Suppressor macrophage treated with lipopolysaccharide for 4 hours (primary cell): ENCODE measurements around the gene MUC4.
A peak's percentile ranks its signal among the peaks of the same experiment; 100 is the strongest.
"Not testable (repeated sequence)": the region's sequence is repeated elsewhere in the genome, so short reads cannot be mapped to it uniquely, and the experiment has no call there.

Experiments
- DNase-seq: peaks from one replicate; pipeline ENCODE4 v3.0.0-alpha.2; 2020

The MUC4 gene

GRCh38 chr3:195711813-195712534 lies 99.8 kb downstream of the MUC4 start:
- DNase-seq, result no peak

DNA sequence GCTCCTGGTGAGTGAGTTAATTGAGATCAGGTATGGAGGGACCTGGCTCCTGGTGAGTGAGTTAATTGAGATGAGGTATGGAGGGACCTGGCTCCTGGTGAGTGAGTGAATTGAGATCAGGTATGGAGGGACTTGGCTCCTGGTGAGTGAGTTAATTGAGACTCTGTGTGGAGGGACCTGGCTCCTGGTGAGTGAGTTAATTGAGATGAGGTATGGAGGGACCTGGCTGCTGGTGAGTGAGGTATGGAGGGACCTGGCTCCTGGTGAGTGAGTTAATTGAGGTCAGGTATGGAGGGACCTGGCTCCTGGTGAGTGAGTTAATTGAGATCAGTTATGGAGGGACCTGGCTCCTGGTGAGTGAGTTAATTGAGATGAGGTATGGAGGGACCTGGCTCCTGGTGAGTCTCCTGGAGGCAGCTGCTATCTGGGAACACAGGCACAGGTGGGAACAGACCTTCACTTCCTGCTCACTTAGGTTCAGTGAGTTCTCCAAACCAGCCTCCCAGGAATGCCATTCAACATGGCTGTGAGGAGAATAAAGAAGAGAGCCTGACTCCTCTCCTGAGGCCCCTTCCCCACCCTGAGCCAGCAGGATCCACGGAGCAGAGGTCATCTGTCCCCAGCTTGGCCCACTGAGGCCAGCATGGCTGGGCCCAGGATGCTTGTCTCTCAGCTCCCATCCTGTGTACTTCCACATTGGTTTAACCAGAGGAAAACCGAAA lies 100.5 kb downstream of the MUC4 start:
- not testable (repeated sequence) for DNase-seq

GRCh38 chr3:195710126-195710905 lies 101.4 kb downstream of the MUC4 start:
- DNase-seq, result not testable (repeated sequence)

GRCh38 chr3:195709676-195710085 lies 102.0 kb downstream of the MUC4 start:
- no peak for DNase-seq

DNA sequence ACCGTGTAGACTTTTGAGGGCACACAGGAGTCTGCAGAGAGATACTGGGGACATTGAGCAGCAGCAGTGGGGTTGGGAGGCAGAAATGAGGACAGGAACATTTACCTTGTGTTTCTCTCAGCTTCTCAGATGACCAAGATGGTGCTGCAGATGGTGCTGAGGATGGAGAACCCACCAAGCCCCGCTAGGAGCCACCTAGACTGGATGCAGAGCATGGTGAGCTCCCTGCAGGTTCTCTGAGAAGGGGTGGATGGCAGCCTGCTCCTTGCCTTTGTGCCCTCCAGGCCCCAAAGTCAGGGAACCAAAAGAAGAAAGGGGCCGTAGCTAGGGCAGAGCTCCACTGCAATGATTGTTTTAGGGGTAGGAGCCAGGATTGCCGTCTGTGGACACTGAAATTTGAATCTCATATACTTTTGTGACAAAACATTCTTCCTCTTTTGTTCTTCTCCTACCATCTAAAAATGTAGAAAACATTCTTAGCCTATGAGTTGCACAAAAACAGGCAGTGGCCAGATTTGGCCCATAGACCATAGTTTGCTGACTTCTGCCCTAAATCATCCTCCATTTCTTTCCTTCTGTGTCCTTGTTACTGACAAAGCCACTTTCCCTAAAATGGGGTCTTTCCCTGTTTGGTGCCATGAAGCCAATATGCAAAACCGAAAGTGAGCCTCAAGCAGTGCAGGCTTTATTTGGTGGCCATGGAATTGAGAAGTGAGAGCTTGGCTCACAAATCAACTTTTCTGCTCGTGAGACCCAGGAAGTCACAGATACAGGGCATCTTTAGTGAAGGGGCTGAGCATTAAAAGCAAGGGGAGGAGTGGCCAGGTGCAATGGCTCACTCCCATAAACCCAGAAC lies 102.9 kb downstream of the MUC4 start:
- peak; percentile 43 for DNase-seq

DNA sequence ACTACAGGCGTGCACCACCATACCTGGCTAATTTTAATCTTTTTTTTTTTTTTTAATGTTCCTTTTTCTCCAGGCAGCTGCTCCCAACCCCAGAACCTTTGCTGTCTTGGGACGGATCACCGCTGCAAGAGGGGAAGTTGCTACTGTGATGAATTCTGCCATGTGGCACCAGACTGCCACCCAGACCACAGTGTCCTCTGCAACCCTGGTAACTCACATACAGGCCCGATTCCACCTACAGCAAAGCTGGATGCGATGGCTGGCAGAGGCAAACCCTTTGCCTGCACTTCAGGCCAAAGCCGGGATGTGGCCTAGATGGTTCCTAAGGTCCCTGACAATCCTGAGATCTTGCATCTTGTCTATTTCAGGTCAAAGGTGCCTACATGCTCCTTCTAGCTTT lies 103.7 kb downstream of the MUC4 start:
- peak; percentile 27 for DNase-seq

DNA sequence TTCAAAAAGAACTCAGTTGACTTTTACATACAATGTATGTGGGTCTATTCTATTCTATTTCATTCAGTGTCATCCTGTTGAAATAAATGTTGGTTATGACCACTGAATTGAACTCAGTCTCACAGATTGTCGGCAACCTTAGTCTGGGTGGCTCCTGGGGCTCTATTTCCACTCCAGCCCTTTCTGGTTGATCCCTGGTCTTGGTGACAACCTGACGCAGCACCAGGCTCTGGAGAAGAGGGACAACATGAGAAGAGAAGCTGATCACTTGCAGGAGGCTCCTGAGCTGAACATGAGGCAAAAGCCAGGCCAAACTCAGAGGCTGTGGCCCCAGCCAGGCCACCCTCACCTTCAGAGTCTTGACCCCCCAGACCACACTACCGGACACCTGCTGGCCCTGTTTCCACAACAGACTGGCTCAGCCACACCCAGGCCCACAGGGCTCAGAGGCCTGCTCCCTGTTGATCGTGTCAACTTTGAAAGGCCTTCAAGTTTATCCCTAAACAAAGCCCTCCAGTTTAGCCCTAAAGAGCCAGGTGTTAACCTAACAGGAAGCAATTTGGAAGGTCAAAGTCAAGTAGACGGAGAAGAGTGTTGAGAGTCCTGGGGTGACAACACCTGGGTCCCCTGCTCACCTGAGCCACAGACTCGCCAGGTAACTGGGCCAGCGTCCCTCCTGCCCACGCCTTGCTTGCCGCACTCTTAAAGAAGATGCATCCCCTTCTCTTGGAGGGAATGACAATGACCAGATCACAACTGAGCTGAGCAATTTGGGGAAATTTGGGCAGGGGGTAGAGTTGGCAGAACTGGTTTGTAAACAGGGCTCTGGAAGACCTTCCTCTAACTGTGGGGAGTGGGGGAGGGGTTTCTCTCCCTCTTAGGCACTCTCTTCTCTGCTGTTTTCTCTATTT lies 106.4 kb downstream of the MUC4 start:
- no peak for DNase-seq

DNA sequence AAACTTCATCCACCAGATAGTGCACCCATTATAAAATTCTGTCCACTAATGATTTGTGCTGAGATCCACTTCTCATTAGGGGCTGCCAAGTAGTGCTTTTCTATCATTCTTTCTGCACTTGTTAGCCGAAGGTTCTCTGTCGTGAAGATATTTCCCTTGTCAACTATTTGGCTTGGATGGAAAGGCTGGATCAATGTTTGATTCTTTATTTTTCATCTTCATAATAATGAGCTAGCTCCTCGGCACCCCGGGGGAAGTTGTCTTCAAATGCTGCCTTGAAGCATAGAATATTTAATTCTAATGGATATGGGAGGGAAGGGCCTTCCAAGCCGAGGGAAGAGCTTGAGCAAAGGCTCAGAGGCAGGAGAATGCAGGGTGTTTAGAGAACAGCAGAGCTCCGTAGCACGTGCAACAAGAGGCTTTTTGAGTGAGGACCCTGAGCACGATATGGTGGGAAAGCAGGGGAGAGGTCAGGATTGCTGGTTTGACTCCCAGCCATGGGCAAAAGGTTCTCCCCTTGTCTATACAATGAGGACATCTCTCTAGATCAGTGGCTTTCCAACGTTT lies 107.2 kb downstream of the MUC4 start:
- DNase-seq, result no peak

DNA sequence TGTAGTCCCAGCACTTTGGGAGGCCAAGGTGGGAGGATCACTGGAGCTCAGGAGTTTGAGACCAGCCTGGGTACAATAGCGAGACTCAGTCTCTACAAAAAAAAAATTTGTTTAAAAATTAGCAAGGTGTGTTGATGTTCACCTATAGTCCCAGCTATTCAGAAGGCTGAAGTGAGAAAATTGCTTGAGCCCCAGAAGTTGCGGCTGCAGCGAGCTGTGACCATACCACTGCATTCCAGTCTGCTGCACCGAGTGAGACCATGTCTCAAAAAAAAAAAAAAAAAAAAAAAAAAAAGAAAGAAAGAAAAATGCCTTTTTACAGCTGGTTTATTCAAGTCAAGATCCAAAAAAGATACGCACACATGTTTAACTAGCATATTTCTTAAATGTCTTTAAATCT lies 108.0 kb downstream of the MUC4 start:
- DNase-seq, result no peak

- DNase-seq, result no peak
Measured at GRCh38 chr3:195701042-195701915, 110.5 kb downstream of the MUC4 start.

GRCh38 chr3:195700319-195700718 lies 111.4 kb downstream of the MUC4 start:
- DNase-seq, result no peak

DNA sequence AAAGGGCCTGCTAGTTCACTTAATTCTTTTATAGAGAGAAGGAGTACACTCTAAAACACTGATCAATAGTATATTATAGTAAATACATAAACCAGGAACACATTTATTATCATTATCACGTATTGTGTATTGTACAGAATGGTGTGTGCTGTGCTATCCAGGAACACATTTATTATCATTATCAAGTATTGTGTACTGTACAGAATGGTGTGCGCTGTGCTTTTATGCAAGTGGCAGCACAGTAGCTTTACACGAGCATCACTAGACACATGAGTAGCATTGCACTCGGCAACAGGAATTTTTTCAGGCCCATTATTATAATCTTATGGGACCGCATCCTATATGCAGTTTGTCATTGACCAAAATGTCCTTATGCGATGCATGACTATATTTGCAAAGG lies 111.9 kb downstream of the MUC4 start:
- no peak for DNase-seq

DNA sequence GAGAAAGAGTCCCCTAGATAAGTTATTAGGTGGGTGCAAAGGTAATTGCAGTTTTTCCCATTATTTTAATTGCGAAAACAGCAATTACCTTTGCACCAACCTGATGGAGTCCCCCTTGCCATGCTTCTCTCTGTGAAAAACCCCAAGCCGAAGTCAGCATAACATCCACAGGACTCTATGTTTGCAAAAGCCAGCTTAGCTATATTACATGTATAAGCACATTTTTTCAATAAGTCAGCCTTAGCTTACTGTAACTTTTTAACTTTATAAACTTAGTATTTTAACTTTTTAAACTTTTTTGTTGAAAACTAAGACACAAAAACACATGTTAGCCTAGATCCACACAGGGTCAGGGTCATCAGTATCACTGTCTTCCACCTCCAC lies 112.3 kb downstream of the MUC4 start:
- no peak for DNase-seq

GRCh38 chr3:195698647-195699387 lies 112.9 kb downstream of the MUC4 start:
- no peak for DNase-seq

DNA sequence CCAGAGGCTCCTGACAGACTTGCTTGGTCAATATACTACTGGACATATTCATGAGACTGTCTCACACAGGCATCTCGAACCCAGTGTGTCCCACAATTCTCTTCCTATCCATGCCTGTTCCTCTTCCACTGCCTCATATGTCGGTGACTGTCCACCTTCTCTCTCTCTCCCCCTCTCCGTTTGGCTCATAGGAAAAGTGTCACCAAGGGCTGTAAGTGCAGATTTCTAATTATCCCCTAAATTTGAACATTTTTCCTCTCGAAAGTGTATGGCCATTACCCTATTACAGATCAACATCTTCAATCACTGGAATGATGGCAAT lies 113.4 kb downstream of the MUC4 start:
- DNase-seq, result no peak

DNA sequence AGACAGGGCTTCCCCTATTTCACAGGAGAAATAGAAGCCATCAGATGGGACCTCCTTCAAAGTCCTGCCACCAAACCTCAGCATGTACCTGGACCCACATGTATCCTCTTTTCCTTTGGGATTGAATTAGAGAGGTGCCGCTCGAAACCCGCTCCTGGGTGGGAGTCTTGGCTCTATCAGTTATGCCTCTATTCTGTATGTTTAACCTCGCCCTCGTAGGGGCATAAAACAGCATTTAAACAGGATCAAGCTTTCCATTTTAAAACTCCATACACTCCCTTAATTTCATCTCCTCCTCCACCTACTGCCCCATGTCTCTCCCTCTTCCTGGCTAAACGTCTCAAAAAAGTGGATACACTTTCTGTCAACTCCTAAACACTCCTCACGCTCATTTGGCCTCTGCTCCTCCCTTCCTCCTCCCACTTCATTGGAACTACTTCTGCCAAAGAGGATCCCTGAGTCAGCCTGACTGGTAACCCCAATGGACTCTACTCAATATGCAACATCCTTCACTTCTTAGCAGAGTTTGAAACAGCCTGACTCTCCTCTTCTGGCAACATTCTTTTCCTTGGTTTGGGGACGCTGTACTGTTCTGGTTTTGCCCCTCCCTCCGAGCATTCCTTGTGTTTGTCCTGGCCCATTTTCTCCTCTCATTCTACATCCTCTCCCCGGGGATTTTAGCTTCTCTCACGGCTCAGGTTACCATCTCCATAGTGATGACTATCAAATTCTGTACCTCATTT lies 114.0 kb downstream of the MUC4 start:
- DNase-seq, result peak; percentile 77
